ENCODE measurements around the gene JADE1. TPM values are rescaled to one million over a fixed set of nuclear protein-coding genes. Genes with fewer than 3 reads are reported as not detected.

Gene JADE1
- total RNA-seq, 2 experiments from 2014 or later = 30.4 to 31.2 TPM

DNA sequence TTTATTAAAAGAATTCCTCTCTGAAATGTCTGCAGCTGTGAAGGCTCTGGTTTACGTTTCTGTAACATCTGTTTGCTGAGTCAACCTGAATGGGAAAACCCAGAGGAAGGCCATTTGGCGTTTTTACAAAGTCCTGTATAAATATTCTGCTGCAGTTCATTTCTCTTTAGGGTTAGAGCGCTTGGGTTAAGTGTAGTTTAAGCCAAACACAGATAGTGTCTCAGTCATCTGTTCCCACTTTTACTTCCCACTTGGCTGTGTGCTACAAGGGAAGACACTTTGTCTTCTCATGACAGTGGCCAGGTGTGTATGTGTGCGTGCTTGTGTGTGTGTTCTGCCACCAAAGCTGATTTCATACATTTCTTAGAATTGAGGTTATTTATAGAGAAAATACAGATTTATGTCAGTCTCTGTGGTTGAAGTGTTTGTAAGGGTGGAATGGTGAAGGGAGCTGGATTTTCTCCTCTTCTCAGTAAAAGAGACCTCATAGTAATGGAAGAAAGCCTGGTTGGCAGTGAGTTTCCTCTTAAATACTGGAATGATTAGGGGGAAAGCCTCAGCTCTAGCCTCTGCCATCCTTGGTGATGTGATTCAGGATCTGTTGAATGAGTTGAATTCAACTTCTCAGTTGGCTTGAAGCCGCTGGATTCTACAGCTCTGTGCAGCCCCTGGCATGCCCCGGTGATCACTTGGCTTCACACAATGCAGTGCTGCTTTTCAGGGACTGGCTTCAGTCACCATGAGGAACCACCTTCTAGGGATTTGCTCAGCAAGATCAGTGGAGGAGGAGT is 50.6 kb downstream of the JADE1 start:
- Mint-ChIP-seq H3K4me3 (no peak overlapping the region), H3K9me3 (ENCODE audit: low read depth) (no peaks in the 10 kb centered on the region), H3K36me3 (peaks cover 57% of the 10 kb centered on the region), H3K27me3 (no peaks in the 10 kb centered on the region), H3K27ac (no peak overlapping the region), H3K4me1 (peaks cover 58% of the 10 kb centered on the region)
- CTCF ChIA-PET = interaction anchor here (1.2 kb wide), 1 partner anchor 48 kb away, joined by 3 read pairs; no protein-coding TSS in a partner anchor
- ATAC-seq (no peak), DNase-seq (no peak)

DNA sequence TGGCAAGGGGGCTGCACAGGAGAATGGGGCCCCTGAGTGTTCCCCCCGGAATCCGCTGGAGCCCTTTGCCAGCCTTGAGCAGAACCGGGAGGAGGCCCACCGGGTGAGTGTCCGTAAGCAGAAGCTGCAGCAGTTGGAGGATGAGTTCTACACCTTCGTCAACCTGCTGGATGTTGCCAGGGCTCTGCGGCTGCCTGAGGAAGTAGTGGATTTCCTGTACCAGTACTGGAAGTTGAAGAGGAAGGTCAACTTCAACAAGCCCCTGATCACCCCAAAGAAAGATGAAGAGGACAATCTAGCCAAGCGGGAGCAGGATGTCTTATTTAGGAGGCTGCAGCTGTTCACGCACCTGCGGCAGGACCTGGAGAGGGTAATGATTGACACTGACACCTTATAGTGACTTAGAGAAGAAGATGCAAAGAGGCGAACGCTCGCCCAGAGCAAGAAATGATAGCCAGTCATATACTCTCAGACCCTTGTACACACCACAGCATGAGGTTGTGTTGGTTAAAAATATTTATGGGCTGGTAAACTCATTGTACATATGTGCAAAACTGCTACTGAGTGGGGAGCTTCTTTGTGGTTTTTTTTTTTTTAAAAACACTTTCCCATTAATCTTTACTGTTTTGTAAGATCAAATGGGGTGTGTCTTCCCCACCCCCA is 52.5 kb downstream of the JADE1 start:
- no peaks in the 10 kb centered on the region for H3K27me3 Mint-ChIP-seq
- H3K36me3 Mint-ChIP-seq = peaks cover 54% of the 10 kb centered on the region
- no peak for DNase-seq
- peak overlapping the region; percentile 80 for H3K27ac Mint-ChIP-seq
- no peak overlapping the region for H3K4me3 Mint-ChIP-seq
- no peaks in the 10 kb centered on the region for H3K9me3 Mint-ChIP-seq (ENCODE audit: low read depth)
- H3K4me1 Mint-ChIP-seq = peaks cover 47% of the 10 kb centered on the region
- peak; percentile 29 for ATAC-seq
- CTCF ChIA-PET = interaction anchor here (0.7 to 3.5 kb wide), 9 partner anchors 10 to 571 kb away, joined by 3 to 10 read pairs (median 4); no protein-coding TSS in a partner anchor

DNA sequence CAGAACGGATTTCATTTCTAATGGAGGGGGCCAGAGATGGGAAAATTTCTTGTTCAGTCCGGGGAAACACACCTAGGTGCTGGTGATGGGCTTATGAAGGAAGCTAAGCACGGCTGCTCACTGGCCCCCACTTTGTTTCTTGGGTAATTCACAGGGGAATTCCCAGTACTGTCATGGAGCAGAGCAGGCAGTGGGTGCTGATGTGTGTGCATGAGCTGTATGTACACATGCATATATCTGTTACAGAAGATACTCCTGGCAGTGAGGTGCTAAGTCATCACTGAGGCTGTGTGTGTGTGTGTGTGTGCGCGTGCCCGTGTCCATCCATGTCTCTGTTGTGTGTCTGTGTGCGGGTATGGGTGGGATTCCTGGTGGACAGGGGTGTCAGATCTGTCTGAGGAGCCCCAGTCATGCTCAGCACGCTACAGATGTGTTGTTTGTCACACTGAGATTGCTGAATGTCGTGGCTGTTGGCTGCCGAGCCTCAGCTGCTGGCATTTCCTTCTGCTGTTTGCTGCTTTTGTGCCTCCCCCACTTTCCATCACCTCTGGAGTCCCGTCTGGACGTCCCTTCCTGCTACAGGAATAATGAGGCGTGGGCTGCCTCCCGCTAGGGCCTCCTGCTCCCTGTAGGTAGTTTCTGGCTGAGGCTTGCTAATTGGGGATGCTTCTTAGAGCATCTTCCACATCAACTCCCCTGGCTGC is 53.3 kb downstream of the JADE1 start:
- no peaks in the 10 kb centered on the region for H3K9me3 Mint-ChIP-seq (ENCODE audit: low read depth)
- DNase-seq (no peak), ATAC-seq (peak; percentile 65)
- H3K4me1 Mint-ChIP-seq = peaks cover 47% of the 10 kb centered on the region
- CTCF ChIA-PET = interaction anchor here (0.7 to 3.5 kb wide), 12 partner anchors 8 to 571 kb away, joined by 3 to 13 read pairs (median 4); partner anchors contain the start of genes JADE1 and SCLT1
- H3K4me3 Mint-ChIP-seq = no peak overlapping the region
- H3K27me3 Mint-ChIP-seq = no peaks in the 10 kb centered on the region
- peak overlapping the region; percentile 80 for H3K27ac Mint-ChIP-seq
- H3K36me3 Mint-ChIP-seq = peaks cover 51% of the 10 kb centered on the region

DNA sequence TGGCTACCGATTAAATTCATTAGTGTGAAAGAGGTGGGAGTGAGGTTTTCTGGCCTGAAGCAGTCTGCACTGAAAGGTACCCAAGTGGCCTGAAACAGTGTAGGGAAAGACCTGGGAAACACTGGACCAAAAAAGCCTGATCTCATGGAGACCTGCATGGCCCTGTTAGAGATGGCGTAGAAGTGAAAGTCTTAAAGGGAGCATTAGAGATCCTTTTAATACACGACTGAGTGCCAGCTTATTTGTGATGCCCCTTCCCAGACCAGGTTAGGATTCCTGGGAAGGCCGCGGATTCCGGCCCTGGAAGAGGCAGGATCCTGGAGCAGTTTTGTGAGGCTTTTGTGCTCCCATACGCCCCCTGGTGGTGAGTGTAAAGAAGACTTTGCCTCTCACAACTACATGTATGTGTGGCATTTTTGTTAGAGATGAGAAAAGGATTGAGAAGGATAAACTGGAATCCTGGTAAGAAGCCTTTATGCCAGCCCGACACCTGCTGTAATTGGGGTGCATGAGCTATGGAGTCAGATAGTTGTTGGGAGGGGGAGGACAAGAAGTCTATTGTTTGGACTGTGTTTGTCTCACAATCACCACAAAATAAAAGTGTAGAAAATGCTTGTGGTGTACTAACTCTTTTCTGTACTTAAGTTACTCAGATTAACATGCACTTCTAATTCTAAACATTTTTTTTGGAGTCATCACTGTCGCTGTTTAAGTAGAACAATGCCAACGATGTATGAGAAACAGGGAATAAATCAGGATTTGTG is 54.0 kb downstream of the JADE1 start:
- H3K27ac Mint-ChIP-seq = peak overlapping the region; percentile 80

DNA sequence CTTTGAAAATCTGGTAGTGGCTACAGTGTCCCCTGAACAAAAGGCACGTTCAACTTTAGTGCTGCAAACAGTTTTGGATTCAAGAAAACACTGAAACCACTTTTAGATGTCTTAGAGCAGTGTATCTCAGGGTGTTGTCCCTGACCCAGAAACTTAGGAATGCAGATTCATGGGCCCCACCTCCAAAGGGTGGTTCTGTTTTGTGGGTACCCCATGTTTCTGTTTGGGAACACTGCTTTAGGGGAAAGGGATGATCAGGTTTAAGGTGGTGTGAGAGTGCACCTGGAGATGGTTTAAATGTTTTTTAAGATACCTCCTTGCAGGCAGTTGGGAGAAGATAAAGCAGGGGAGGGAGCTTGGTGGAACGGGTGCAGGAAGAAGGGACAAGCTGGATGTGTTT is 55.6 kb downstream of the JADE1 start:
- Mint-ChIP-seq H3K4me1 (peaks cover 34% of the 10 kb centered on the region), H3K9me3 (ENCODE audit: low read depth) (no peaks in the 10 kb centered on the region), H3K4me3 (no peak overlapping the region), H3K27ac (no peak overlapping the region), H3K36me3 (peaks cover 48% of the 10 kb centered on the region), H3K27me3 (no peaks in the 10 kb centered on the region)
- ATAC-seq (no peak), DNase-seq (no peak)
- CTCF ChIA-PET = interaction anchor here (1.0 to 1.2 kb wide), 2 partner anchors 11 to 53 kb away, joined by 3 to 5 read pairs; no protein-coding TSS in a partner anchor

More for the DNA sequence above, 54.0 kb downstream of the JADE1 start:
- CTCF ChIA-PET = interaction anchor here (0.6 to 3.5 kb wide), 10 partner anchors 9 to 572 kb away, joined by 3 to 13 read pairs (median 4); partner anchors contain the start of genes JADE1 and SCLT1
- Mint-ChIP-seq H3K4me3 (no peak overlapping the region), H3K4me1 (peaks cover 47% of the 10 kb centered on the region), H3K27me3 (no peaks in the 10 kb centered on the region), H3K9me3 (ENCODE audit: low read depth) (no peaks in the 10 kb centered on the region), H3K36me3 (peaks cover 51% of the 10 kb centered on the region)
- ATAC-seq (no peak), DNase-seq (peak; percentile 69)

DNA sequence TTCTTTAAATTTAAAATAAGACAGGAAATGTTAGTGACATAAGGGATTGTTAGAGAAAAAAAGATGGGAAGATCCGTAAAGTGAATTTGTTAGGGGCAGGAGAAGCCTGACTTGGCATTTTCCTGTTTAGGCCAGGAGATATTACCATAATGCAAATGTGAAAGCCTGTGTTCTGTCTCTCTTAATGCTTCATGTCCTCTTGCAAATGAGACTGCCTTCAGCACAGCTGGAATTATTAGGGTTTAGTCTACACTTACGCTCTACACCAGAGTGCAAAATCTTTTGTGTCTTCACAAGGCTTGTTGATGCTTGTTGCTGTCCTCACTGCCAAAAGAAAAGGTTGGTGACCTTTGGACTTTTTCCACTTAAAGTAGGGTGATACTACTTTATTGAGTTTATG is 56.8 kb downstream of the JADE1 start:
- H3K4me1 Mint-ChIP-seq = peaks cover 24% of the 10 kb centered on the region
- peaks cover 47% of the 10 kb centered on the region for H3K36me3 Mint-ChIP-seq
- no peak overlapping the region for H3K27ac Mint-ChIP-seq
- CTCF ChIA-PET = interaction anchor here (1.0 to 1.2 kb wide), 2 partner anchors 12 to 54 kb away, joined by 3 to 5 read pairs; no protein-coding TSS in a partner anchor
- no peaks in the 10 kb centered on the region for H3K27me3 Mint-ChIP-seq
- no peaks in the 10 kb centered on the region for H3K9me3 Mint-ChIP-seq (ENCODE audit: low read depth)
- no peak for DNase-seq
- H3K4me3 Mint-ChIP-seq = no peak overlapping the region
- no peak for ATAC-seq

DNA sequence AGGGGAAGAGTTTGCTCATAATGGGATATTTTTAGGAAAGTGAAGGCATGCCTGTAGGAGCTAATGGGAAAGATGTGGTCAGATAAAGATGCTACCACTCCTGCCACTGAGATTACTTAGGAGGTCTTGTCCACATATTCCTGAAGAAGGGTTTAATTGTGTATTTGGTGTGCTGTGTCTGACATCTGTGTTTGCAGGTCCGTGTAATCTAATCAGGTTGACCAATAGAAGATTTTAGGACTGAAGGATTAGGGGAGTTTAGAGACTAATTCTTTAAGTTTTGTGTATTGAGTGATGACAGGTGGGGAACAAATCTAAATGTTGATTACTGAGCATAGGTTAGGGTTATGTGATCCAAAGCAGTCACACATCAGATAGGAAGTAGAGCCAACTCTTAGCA is 57.2 kb downstream of the JADE1 start:
- H3K4me1 Mint-ChIP-seq = peaks cover 20% of the 10 kb centered on the region
- ATAC-seq (no peak), DNase-seq (no peak)
- no peaks in the 10 kb centered on the region for H3K27me3 Mint-ChIP-seq
- H3K4me3 Mint-ChIP-seq = no peak overlapping the region
- peaks cover 47% of the 10 kb centered on the region for H3K36me3 Mint-ChIP-seq
- H3K27ac Mint-ChIP-seq = peak overlapping the region; percentile 14
- H3K9me3 Mint-ChIP-seq (ENCODE audit: low read depth) = no peaks in the 10 kb centered on the region
- CTCF ChIA-PET = no interaction called here

DNA sequence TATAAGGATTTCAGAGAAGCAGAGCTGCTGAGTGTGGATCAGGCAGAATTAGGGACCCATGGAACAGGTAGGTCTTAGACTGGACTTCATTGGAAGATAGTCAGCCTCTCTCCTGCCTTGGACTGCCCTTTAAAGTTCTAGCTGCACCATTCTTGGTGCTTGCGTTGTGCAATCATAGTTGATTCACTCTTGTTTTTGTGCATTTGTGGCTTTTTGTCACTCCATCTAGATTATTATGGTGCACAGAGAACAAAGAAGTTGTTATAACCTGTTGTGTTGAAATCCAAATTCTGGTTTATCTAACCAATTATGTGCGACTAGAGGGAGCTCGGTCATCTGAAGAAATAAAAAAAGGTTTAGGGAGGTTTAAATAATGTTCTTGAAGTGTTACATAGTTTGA is 59.3 kb downstream of the JADE1 start:
- no peak overlapping the region for H3K27ac Mint-ChIP-seq
- CTCF ChIA-PET = no interaction called here

DNA sequence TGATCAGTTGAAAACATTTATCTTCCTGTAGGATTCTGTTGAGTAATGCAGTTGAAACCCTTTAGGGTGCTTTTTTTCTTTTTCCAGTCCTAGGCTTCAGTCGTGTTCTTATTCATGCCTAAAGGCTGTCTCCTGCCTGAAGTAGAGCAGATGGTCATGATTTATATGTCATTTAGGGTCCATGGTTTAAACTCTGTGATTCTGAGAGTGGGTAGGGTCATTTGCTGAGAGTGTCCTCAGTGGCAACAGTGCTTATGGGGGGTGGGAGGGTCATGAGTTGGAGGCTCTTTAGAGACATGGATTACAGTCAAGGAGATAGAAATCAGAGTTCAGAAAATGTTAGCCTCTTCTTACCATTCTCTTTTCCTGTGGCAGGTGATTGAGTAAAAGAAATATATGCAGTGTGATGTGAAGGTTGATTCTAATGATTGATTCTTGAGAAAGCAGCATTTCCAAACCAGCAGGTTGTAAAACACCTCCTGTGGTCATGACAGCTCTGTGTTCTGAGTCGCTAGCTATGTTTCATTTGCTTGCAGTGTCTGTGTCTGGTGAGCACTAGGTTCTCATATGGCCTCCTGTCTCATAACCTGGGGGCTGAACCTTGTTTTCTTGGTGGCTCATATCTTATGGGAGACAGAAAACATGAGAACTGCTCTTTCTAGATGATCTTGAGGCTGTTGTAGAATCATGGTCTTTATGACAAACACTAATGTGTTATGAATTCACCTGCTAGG is 60.4 kb downstream of the JADE1 start:
- Mint-ChIP-seq H3K27ac (peak overlapping the region; percentile 26), H3K4me3 (no peak overlapping the region), H3K9me3 (ENCODE audit: low read depth) (no peaks in the 10 kb centered on the region), H3K36me3 (peaks cover 49% of the 10 kb centered on the region), H3K27me3 (no peaks in the 10 kb centered on the region), H3K4me1 (no peaks in the 10 kb centered on the region)
- ATAC-seq = no peak
- CTCF ChIA-PET = no interaction called here
- DNase-seq = no peak

More for the DNA sequence above, 59.3 kb downstream of the JADE1 start:
- ATAC-seq (no peak), DNase-seq (no peak)
- peaks cover 49% of the 10 kb centered on the region for H3K36me3 Mint-ChIP-seq
- H3K27me3 Mint-ChIP-seq = no peaks in the 10 kb centered on the region
- no peaks in the 10 kb centered on the region for H3K9me3 Mint-ChIP-seq (ENCODE audit: low read depth)
- no peaks in the 10 kb centered on the region for H3K4me1 Mint-ChIP-seq
- no peak overlapping the region for H3K4me3 Mint-ChIP-seq

DNA sequence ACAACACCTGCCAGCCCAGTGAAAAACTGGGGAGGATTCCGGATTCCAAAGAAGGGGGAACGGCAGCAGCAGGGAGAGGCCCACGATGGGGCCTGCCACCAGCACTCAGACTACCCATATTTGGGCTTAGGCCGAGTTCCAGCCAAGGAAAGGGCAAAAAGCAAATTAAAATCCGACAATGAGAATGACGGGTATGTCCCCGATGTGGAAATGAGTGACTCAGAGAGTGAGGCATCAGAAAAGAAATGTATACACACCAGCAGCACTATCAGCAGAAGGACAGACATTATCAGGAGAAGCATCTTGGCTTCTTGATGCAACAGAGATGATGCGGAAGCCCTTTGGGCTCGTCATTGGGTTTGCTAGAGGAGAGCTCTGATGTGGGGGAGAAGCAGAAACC is 62.4 kb downstream of the JADE1 start:
- H3K36me3 Mint-ChIP-seq = peaks cover 43% of the 10 kb centered on the region
- no peak overlapping the region for H3K4me3 Mint-ChIP-seq
- DNase-seq (no peak), ATAC-seq (no peak)
- H3K27me3 Mint-ChIP-seq = no peaks in the 10 kb centered on the region
- H3K27ac Mint-ChIP-seq = no peak overlapping the region
- H3K4me1 Mint-ChIP-seq = no peaks in the 10 kb centered on the region
- H3K9me3 Mint-ChIP-seq (ENCODE audit: low read depth) = no peaks in the 10 kb centered on the region
- CTCF ChIA-PET = interaction anchor here (2.2 kb wide), 1 partner anchor 10 kb away, joined by 5 read pairs; no protein-coding TSS in a partner anchor

DNA sequence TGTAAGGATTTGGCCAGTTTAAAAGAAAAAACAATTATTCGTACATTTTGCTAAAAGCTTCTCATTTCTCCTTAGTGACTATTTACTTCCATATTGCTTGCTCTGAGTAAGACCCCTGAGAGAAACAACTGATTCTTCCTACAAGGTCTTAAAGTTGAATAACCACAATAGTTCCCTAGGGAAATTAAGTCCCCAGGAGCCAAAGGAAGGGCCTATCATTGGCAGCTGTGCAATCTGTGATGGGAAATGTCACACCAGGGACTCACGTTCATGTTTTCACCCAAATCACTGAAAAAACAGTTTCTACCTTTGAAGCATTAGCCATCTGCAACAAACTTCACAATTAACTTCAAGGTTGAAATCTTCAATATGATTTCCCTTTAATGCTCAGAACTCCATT is 66.7 kb downstream of the JADE1 start:
- H3K36me3 Mint-ChIP-seq = peaks cover 22% of the 10 kb centered on the region
- H3K27me3 Mint-ChIP-seq = no peaks in the 10 kb centered on the region
- DNase-seq = no peak
- no peaks in the 10 kb centered on the region for H3K4me1 Mint-ChIP-seq
- ATAC-seq = no peak
- CTCF ChIA-PET = interaction anchor here (1.2 to 1.3 kb wide), 2 partner anchors 12 to 14 kb away, joined by 3 to 4 read pairs; no protein-coding TSS in a partner anchor
- H3K9me3 Mint-ChIP-seq (ENCODE audit: low read depth) = no peaks in the 10 kb centered on the region
- no peak overlapping the region for H3K4me3 Mint-ChIP-seq
- no peak overlapping the region for H3K27ac Mint-ChIP-seq

DNA sequence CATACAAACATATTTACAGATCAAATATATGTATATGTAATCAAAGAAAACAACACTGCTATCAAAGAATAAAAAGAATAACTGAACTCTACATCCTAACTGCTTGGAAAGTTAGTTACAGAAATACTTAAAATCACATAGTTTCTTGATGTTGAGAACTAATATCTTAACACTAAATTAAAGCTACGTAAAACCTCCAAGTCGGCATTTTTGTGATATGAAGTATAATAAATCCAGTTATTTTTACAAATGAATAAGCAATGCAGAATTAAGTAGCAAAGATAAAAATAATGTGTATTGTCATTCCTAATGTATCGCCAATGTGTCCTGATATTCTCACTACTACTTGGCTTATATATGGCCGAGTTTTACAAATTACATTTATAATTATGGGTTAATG is 68.4 kb downstream of the JADE1 start:
- Mint-ChIP-seq H3K4me1 (no peaks in the 10 kb centered on the region), H3K27me3 (no peaks in the 10 kb centered on the region), H3K27ac (no peak overlapping the region), H3K9me3 (ENCODE audit: low read depth) (no peaks in the 10 kb centered on the region), H3K36me3 (peaks cover 14% of the 10 kb centered on the region), H3K4me3 (no peak overlapping the region)
- no peak for ATAC-seq
- CTCF ChIA-PET = no interaction called here
- no peak for DNase-seq

All from activated CD8-positive, alpha-beta memory T cell treated with anti-CD3 and anti-CD28 coated beads, Interleukin-2, amount 10 ng/mL, durations not matched to agents 7 days and 5 days (primary cell).